CD4-positive, alpha-beta T cell treated with Interleukin-12 subunit alpha and Interleukin-12 subunit beta, for 1 hour (primary cell): ENCODE data around the gene EVC2.

Experiments
- DNase-seq: peaks from one replicate; pipeline ENCODE4 v3.0.0-alpha.2; 2020

The EVC2 gene

GRCh38 chr4:5710065-5710960, 2.0 kb upstream of the EVC2 start:
- DNase-seq, result no peak

- no peak for DNase-seq
These were observed 832 bp upstream of the EVC2 start for GRCh38 chr4:5709207-5709575.

DNA sequence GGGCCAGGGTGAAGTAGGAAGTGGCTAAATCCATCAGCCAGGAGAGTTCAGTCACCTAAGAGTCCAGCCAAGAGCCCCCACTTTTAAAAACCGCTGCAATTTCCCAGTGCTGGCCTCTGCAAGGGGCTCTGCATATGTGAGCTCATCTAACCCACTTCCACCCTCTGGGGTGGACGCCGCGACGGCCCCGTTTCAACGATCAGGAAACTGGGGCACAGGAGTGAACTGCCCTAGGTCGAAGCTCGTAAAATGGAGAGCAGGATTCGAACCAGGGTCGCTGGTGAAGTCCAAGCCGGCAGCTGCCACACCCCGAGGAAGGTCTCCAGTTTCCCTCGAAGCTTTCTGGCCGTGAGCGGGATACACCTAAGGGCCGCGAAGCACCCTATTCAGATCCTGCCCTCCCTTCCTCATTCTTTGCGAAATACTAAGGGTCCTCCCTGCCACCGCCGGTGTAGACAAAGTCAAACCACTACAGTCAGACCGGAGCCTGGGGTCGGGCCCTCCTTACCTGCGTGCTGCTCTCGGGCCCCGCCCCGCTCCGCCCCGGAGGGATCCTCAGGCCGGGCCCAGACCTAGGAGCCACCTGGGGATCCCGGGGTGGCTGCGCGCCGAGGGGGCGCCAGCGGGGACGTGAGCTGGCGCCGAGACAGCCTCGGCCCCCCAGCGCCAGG, 446 bp downstream of the EVC2 start:
- no peak for DNase-seq

DNA sequence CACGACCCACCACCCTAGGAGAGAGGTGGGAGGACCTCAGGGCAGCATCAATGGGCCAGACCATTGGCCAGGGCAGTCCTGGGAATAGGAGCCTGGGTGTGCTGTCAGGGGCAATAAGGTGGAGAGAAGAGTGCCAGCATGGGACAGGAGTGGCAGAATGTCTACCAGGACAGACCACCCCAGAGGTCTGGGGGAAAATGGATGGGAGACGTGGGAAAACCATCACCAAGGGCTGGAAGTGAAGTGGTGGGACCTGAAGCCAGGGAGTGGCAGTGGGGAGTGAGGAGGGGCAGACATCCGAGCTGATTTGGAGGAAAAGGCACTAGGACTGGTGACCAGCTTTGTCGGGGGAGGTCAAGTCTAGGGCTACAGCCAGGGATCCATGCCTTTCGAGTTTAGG, 993 bp downstream of the EVC2 start:
- DNase-seq, result no peak

GRCh38 chr4:5706486-5707290, 1.7 kb downstream of the EVC2 start:
- no peak for DNase-seq

GRCh38 chr4:5705647-5706320, 2.6 kb downstream of the EVC2 start:
- DNase-seq, result no peak

DNA sequence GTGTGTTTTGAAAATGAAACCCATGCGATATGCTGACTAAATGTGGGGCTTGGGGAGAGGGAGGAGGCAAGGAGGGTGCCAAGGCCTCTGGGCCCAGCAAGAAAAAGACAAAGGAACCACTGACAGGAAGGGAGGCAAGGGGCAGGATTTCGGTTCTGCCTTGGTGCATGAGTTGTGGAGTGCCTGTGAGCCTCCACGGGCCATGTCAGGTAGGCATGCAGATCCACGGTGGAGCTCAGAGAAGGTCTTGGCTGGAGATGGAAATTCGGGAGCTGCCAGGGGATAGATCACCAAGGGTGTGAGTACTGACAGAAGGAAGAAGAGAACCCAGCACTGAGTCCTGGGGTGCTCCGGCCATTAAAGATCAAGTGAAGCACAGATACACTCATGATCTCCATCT, 4.1 kb downstream of the EVC2 start:
- DNase-seq, result no peak

- DNase-seq, result no peak
These were observed 4.5 kb downstream of the EVC2 start for GRCh38 chr4:5703831-5704230.

- DNase-seq, result no peak
These were observed 6.4 kb downstream of the EVC2 start for GRCh38 chr4:5701971-5702370.

DNA sequence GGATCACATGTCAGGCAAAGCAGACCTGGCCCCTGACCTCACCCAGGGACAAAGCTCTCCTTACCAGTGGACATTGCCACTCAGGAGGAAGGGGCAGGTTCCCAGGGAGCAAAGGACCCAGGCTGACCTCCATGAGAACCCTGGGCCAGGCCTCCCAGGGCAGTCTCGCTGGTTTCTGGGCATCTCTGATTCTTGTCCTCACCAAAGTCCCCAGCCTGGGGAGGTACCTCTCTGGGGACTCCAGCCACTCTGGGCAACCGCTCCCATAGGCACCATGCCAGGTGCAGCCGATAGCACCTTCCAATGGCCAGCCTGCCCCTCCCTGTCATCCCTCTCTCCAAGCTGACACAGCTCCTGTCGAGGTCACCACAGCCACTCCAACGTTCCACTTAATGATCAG, 7.9 kb downstream of the EVC2 start:
- DNase-seq, result no peak

- no peak for DNase-seq
These were observed 12.0 kb downstream of the EVC2 start for GRCh38 chr4:5696341-5696740.

- DNase-seq, result no peak
These were observed 14.5 kb downstream of the EVC2 start for GRCh38 chr4:5693871-5694270.

DNA sequence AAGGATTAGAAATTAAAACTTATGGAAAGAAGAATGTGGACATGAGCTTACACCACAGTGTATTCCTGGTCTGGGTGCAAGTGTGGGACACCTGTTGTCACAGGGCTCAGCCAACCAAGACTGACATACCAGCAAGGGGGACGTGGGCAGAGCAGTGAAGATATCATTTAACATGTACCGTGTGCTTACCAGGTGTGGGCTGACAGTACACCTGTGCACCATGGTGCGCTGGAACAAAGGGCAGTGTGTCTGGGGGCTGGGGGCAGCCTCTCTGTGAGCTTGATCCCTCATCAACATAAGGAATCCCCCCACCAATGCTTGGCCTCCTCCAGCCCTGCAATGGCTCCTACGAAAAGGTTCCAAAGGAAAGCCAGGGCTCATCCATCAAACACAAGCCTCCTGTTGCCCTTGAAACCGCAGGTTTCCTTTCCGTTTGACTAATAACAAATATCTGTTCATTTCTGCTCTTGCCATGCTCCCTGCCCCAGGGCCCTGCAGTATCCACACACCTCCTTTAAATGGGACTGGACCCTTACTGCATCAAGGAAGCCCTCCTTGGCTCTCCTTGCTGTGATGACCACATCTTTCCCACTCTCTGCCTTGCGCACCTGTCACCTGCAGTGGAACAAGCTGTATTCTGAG, 16.7 kb downstream of the EVC2 start:
- no peak for DNase-seq

GRCh38 chr4:5689065-5689464, 19.3 kb downstream of the EVC2 start:
- DNase-seq, result no peak

DNA sequence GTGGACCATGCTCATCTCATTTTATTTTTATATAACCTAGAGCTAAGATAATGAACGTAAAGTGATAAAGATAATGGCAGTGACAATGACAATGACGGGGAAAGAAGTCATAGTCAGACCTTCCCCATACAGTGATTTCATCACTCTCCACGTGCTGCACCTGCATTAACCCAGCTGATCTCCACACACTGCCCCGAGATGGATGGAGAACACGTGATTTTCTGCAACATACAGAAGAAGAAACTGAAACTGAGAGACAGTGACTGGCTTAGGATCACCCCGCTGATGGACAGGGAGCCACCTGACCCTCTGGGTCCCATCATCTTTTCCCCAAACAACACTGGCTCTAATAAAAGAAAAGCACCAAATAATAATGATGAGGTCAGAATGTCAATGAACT, 22.0 kb downstream of the EVC2 start:
- no peak for DNase-seq

GRCh38 chr4:5685296-5685695, 23.1 kb downstream of the EVC2 start:
- DNase-seq, result no peak

DNA sequence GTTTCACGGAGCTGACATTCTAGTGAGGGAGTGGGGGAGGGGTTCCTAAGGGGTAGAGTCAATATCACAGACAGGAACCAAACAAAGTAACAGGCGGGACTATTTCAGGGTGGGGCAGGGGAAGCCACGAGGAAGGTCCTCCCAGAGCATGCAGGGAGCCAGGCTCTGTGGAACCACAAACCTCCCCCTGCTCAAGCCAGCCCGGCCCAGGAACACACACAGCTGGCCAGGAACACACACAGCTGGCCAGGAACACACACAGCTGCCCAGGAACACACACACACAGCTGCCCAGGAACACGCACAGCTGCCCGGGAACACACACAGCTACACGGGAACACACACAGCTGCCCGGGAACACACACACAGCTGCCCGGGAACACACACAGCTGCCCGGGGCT, 24.8 kb downstream of the EVC2 start:
- DNase-seq, result no peak

DNA sequence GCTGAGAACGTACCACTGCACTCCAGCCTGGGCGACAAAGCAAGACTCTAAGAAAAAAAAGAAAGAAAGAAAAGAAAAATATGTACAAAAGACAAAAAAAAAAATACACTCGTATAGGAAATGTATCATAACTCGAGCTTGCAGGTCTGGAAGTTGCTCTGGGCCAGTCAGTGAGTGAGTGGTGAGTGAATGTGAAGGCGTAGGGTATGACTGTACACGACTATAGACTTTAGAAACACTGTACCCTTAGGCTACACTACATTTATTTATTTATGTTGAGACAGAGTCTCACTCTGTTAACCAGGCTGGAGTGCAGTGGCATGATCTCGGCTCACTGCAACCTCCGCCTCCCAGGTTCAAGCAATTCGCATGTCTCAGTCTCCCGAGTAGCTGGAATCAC, 29.4 kb downstream of the EVC2 start:
- no peak for DNase-seq

- no peak for DNase-seq
These were observed 31.6 kb downstream of the EVC2 start for GRCh38 chr4:5676763-5677162.

DNA sequence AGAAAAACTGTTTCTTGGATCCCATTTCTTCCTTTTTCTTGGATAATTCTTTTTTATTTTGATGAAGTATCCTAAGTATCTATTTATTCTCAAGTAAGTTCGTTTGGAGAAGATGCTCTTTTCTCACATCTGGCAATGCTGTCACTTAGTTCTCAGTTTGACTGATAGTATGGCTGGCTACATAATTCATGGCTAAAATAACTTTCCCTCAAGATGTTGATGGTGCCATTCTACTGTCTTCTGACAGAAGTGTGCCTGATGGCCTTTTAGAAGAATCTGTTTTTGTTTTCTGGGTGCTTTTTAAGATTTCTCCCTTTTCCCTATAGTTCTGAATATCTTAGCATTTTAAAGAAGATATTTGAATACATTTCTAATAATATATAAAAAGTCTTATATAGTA, 41.6 kb downstream of the EVC2 start:
- no peak for DNase-seq

- DNase-seq, result no peak
These were observed 43.6 kb downstream of the EVC2 start for GRCh38 chr4:5664778-5665177.

GRCh38 chr4:5662555-5662954, 45.8 kb downstream of the EVC2 start:
- no peak for DNase-seq

- no peak for DNase-seq
These were observed 47.1 kb downstream of the EVC2 start for GRCh38 chr4:5661237-5661636.
